ENCODE data around the gene FOXJ3. TPM values are rescaled to one million over a fixed set of nuclear protein-coding genes. Genes with fewer than 3 reads are reported as not detected.

FOXJ3 gene
- total RNA-seq, 1 donor = 86.7 TPM

GRCh38 chr1:42263019-42263418 is 72.0 kb downstream of the FOXJ3 start:
- H3K27me3 ChIP-seq (ENCODE audit: insufficient read depth, low read length) = no peaks in the 10 kb centered on the region
- H3K9me3 ChIP-seq (ENCODE audit: low read depth, low read length) = no peaks in the 10 kb centered on the region
- H3K4me3 ChIP-seq (ENCODE audit: low read length) = no peak overlapping the region
- peaks cover 4% of the 10 kb centered on the region for H3K4me1 ChIP-seq (ENCODE audit: insufficient read depth, low read length)

DNA sequence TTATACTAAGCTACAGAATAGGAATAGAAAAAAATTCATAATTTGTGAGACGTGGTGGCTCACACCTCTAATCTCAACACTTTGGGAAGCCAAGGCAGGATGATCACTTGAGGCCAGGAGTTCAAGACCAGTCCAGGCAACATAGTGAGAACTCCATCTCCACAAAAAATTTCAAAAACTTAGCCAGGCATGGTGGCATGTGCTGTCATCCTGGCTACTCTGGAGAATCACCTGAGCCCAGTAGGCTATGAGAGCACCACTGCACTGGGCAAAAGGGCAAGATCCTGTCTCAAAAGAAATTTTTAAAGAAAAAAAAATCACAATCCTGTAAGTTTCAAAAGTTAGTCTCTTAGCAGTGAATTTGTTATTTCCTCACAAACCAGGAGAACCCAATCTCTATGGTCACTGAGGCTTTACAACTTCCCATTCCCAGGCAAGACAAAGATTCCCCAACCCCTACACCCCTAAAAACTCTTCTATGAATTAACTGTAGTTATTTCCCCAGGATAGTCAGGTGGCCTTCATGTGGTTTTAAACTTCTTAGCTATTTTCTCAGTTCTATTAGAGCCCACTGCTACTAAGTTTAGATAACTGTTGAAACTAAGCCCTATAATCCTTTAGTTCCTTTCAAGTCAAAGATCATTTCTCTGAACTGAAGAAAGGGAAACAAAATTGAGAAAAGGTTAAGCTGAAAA is 74.5 kb downstream of the FOXJ3 start:
- Histone ChIP-seq H3K4me1 (ENCODE audit: insufficient read depth, low read length) (peaks cover 4% of the 10 kb centered on the region), H3K9me3 (ENCODE audit: low read depth, low read length) (no peaks in the 10 kb centered on the region), H3K4me3 (ENCODE audit: low read length) (no peak overlapping the region), H3K27me3 (ENCODE audit: insufficient read depth, low read length) (no peaks in the 10 kb centered on the region)

DNA sequence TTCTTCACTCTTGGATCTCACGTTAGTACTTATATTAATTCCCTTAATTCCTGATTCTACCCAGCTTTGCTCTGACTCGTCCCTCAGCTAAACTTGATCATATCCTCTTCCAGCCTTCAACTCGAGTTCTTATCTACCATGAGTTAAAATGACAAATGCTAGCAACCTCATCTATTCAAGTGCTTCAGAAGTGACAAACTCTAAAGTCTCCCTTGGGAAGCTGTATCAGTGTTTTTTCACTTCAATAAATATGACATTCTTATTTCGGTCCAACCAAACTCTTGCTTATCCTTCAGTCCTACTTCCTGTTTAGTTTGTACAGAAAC is 75.3 kb downstream of the FOXJ3 start:
- Histone ChIP-seq H3K4me1 (ENCODE audit: insufficient read depth, low read length) (peaks cover 4% of the 10 kb centered on the region), H3K27me3 (ENCODE audit: insufficient read depth, low read length) (no peaks in the 10 kb centered on the region), H3K4me3 (ENCODE audit: low read length) (no peak overlapping the region), H3K9me3 (ENCODE audit: low read depth, low read length) (no peaks in the 10 kb centered on the region)

DNA sequence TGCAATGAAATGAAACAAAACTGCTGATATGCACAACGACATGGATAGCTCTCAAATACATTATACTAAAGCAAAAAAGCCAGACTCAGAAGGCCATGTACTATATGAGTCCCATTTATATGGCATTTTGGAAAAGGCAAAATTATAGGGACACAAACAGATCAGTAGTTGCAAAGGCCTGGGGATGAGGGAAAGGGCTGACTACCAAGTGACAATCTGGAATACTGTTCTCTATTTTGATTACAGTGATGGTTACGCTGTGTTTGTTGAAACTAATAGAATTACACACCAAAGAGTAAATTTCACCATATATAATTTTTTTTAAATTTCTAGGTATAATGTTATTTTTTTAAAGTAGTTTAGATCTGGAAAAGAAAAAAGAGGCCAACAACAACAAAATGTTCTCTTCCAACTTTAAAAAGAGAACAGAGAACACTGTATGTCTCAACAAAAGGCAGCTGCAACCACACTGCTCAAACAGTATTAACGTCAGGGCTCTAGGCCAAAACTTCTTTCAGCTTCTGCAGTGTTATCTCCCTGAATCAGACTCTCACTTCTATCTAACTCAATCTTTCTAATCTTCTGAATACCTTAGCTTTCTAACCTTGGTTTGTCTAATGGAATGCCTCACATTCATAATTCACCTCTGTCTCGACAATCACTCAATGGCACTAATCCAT is 75.8 kb downstream of the FOXJ3 start:
- Histone ChIP-seq H3K4me1 (ENCODE audit: insufficient read depth, low read length) (peaks cover 4% of the 10 kb centered on the region), H3K4me3 (ENCODE audit: low read length) (no peak overlapping the region), H3K27me3 (ENCODE audit: insufficient read depth, low read length) (no peaks in the 10 kb centered on the region), H3K9me3 (ENCODE audit: low read depth, low read length) (no peaks in the 10 kb centered on the region)

DNA sequence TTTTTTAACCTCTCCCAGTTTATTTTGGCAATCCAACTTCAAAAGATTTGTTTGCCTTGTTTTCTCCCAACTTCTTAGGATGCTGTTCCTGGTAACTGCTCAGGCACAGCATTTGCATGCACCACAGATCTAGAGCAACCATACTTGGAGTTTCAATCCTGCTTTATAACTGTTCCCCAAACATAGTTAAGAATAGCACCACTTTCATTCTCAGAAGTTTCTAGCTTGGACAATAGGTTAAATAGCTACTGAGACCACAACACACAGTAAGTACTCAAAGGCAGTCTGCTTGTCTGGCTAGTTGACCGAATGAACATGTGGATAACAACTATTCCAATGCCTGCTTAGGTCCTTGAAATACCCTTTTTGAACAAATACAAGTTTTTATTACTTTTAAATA is 76.8 kb downstream of the FOXJ3 start:
- Histone ChIP-seq H3K27me3 (ENCODE audit: insufficient read depth, low read length) (no peaks in the 10 kb centered on the region), H3K4me3 (ENCODE audit: low read length) (no peak overlapping the region), H3K9me3 (ENCODE audit: low read depth, low read length) (no peaks in the 10 kb centered on the region), H3K4me1 (ENCODE audit: insufficient read depth, low read length) (peaks cover 4% of the 10 kb centered on the region)

GRCh38 chr1:42251042-42251441 is 84.0 kb downstream of the FOXJ3 start:
- H3K4me1 ChIP-seq (ENCODE audit: insufficient read depth, low read length) = no peaks in the 10 kb centered on the region

GRCh38 chr1:42250164-42250563 is 84.9 kb downstream of the FOXJ3 start:
- Histone ChIP-seq H3K27me3 (ENCODE audit: insufficient read depth, low read length) (no peaks in the 10 kb centered on the region), H3K4me1 (ENCODE audit: insufficient read depth, low read length) (no peaks in the 10 kb centered on the region), H3K9me3 (ENCODE audit: low read depth, low read length) (no peaks in the 10 kb centered on the region), H3K4me3 (ENCODE audit: low read length) (no peak overlapping the region)

More at GRCh38 chr1:42251042-42251441, 84.0 kb downstream of the FOXJ3 start:
- H3K9me3 ChIP-seq (ENCODE audit: low read depth, low read length) = no peaks in the 10 kb centered on the region
- no peak overlapping the region for H3K4me3 ChIP-seq (ENCODE audit: low read length)
- H3K27me3 ChIP-seq (ENCODE audit: insufficient read depth, low read length) = no peaks in the 10 kb centered on the region

DNA sequence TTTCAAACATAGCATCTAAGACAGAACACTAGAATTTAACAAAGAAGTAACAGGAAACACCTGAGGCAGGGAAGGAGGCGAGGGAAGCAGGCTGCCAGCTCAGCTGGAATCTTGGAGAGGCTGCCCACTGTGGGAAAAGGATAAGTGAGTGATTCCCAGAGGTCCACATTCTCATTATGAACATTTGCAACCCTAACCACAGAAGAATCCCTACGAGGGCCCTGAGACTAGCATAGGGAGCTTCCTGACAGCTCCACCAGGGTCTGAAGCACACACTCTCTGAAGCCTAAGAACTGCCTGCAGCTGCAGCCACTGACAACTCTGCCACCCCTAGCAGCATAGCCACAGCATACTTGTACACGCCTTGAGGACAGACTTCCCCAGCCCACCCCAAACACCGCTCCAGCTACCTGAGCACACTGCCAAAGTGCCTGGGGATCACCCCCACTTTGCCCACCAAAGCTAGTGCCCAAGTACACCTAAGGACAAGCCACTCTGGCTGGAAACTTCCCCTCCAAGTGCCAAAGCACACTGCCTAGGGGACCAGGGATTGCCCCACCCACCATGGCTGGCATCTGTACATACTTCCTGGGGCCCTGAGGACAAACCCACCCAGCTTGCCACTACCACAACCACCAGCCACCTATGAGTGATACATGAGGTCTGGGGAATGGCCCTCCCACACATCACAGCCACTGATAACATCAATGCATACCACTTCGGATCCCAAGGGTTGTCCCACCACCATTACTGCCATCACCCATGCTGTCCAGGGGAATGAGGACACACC is 93.9 kb downstream of the FOXJ3 start:
- H3K9me3 ChIP-seq (ENCODE audit: low read depth, low read length) = peaks cover 22% of the 10 kb centered on the region
- H3K4me1 ChIP-seq (ENCODE audit: insufficient read depth, low read length) = peaks cover 6% of the 10 kb centered on the region
- no peaks in the 10 kb centered on the region for H3K27me3 ChIP-seq (ENCODE audit: insufficient read depth, low read length)
- H3K4me3 ChIP-seq (ENCODE audit: low read length) = no peak overlapping the region

GRCh38 chr1:42239555-42239954 is 95.5 kb downstream of the FOXJ3 start:
- peaks cover 6% of the 10 kb centered on the region for H3K4me1 ChIP-seq (ENCODE audit: insufficient read depth, low read length)
- no peaks in the 10 kb centered on the region for H3K27me3 ChIP-seq (ENCODE audit: insufficient read depth, low read length)
- peaks cover 22% of the 10 kb centered on the region for H3K9me3 ChIP-seq (ENCODE audit: low read depth, low read length)
- no peak overlapping the region for H3K4me3 ChIP-seq (ENCODE audit: low read length)

- H3K27me3 ChIP-seq (ENCODE audit: insufficient read depth, low read length) = no peaks in the 10 kb centered on the region
- peaks cover 6% of the 10 kb centered on the region for H3K4me1 ChIP-seq (ENCODE audit: insufficient read depth, low read length)
- peaks cover 22% of the 10 kb centered on the region for H3K9me3 ChIP-seq (ENCODE audit: low read depth, low read length)
- no peak overlapping the region for H3K4me3 ChIP-seq (ENCODE audit: low read length)
Measured at GRCh38 chr1:42239041-42239440, 96.0 kb downstream of the FOXJ3 start.

DNA sequence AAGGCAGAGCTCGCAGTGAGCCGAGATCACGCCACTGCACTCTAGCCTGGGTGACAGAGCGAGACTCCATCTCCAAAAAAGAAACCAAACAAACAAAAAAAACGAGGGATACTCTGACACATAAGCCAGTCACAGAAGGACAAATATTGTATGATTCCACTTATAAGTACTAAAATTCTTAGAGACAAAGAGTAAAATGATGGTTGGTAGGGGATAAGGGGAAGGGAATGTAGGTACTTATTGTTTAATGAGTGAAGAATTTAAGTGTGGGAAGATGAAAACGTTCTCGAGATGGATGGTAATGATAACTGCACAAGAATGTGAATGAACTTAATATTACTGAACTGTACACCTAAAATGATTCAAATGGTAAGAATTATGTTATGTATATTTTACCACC is 103.8 kb downstream of the FOXJ3 start:
- H3K9me3 ChIP-seq (ENCODE audit: low read depth, low read length) = no peaks in the 10 kb centered on the region
- H3K27me3 ChIP-seq (ENCODE audit: insufficient read depth, low read length) = no peaks in the 10 kb centered on the region
- no peak overlapping the region for H3K4me3 ChIP-seq (ENCODE audit: low read length)
- no peaks in the 10 kb centered on the region for H3K4me1 ChIP-seq (ENCODE audit: insufficient read depth, low read length)

GRCh38 chr1:42228938-42229337 is 106.1 kb downstream of the FOXJ3 start:
- Histone ChIP-seq H3K27me3 (ENCODE audit: insufficient read depth, low read length) (no peaks in the 10 kb centered on the region), H3K9me3 (ENCODE audit: low read depth, low read length) (no peaks in the 10 kb centered on the region), H3K4me1 (ENCODE audit: insufficient read depth, low read length) (no peaks in the 10 kb centered on the region), H3K4me3 (ENCODE audit: low read length) (no peak overlapping the region)

DNA sequence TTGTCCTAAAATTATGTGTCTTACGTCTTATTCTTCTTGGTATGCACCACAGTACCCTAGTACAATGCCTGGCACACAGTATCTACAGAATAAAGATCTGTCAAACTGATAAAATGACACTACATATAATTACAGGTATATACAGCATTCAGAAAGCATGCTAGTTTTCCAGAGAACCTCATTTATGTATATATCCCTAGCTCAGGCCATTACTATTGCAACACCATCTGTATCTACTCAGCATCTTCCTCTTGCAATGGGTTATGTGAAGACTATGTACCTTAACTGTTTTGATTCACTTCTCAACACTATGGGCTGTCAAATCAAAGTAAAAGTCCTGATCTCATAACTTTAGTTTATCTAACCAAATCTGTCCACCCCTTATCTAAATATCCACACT is 112.0 kb downstream of the FOXJ3 start:
- Histone ChIP-seq H3K4me3 (ENCODE audit: low read length) (no peak overlapping the region), H3K4me1 (ENCODE audit: insufficient read depth, low read length) (no peaks in the 10 kb centered on the region), H3K27me3 (ENCODE audit: insufficient read depth, low read length) (no peaks in the 10 kb centered on the region), H3K9me3 (ENCODE audit: low read depth, low read length) (no peaks in the 10 kb centered on the region)

DNA sequence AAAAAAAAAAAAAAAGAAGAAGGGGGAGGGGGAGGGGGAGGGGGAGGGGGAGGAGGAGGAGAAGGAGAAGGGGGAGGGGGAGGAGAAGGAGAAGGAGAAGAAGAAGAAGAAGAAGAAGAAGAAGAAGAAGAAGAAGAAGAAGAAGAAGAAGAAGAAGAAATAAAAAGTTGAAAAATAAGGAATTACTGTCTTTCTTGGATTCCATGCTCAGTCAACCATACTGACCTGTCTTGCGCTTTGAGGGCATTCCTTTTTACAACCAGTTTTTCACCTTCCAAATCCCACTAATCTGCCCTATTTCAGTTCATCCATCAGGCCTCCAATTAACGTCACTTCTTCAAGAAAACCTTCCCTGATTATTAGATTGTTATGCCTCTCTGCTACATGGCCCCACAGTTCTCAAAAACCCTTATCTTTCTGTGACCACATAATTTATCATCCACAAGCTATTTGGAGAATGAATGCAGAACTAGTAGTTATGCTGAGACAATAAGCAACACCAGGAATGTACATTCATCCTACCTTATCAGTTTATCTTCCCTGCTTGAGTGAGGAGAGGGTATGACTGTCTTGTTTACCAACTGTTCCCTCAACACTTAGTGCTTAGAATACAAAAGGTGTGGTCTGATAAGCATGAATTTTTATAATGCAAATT is 113.0 kb downstream of the FOXJ3 start:
- H3K4me3 ChIP-seq (ENCODE audit: low read length) = no peak overlapping the region
- H3K4me1 ChIP-seq (ENCODE audit: insufficient read depth, low read length) = no peaks in the 10 kb centered on the region
- H3K9me3 ChIP-seq (ENCODE audit: low read depth, low read length) = no peaks in the 10 kb centered on the region
- H3K27me3 ChIP-seq (ENCODE audit: insufficient read depth, low read length) = no peaks in the 10 kb centered on the region

DNA sequence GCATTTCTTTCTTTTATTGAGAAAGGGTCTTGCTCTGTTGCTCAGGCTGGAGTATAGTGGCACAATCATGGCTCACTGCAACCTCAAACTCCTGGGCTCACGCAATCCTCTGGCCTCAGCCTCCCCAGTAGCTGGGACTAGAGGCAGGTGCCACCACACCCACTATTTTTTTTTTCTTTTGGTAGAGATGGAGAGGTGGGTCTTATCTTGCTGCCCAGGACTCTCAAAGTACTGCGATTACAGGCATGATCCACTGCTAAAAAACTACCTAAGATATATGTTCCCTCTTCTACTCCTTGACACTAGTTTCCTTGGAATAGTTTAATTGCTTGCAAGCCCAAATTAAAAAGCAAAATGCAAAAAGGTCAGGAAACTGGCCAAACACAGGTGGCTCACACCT is 113.6 kb downstream of the FOXJ3 start:
- Histone ChIP-seq H3K4me3 (ENCODE audit: low read length) (no peak overlapping the region), H3K9me3 (ENCODE audit: low read depth, low read length) (no peaks in the 10 kb centered on the region), H3K27me3 (ENCODE audit: insufficient read depth, low read length) (no peaks in the 10 kb centered on the region), H3K4me1 (ENCODE audit: insufficient read depth, low read length) (no peaks in the 10 kb centered on the region)
